ENCODE results near the gene SECISBP2. TPM values are rescaled to one million over a fixed set of nuclear protein-coding genes. Genes with fewer than 3 reads are reported as not detected.

SECISBP2 gene
- total RNA-seq, 1 donor from 2014 or later, result 118 TPM

DNA sequence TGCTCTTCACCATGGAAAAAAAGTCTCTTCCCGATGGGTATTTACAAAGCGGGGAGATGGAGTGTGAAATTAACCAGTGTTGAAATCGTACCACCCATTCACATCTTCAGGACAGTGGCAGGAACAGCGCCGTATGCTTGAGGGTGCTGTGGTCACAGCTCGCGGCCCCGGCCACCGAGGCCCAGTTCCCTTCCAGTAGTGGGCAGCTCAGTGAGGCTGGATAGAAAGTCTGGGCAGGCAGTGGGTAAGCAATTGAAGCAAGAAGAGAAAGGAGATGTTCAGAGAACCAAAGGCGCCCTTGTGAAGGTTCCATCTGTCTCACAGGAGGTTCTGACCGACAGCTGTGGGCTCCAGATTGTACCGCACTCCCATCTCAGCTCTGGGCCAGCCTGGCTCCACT is 59.1 kb downstream of the SECISBP2 start:
- Histone ChIP-seq H3K4me1 (peaks cover 3% of the 10 kb centered on the region), H3K9ac (no peak overlapping the region), H3K36me3 (no peaks in the 10 kb centered on the region), H3K27me3 (no peaks in the 10 kb centered on the region), H3F3A (ENCODE audit: low read depth) (no peaks in the 10 kb centered on the region), H3K27ac (no peak overlapping the region), H3K4me3 (no peak overlapping the region), H3K4me2 (no peak overlapping the region), H3K79me2 (ENCODE audit: low read depth) (no peaks in the 10 kb centered on the region), H3K9me3 (ENCODE audit: low read depth) (no peaks in the 10 kb centered on the region), H2AFZ (replicated peaks) (no peak overlapping the region), H4K20me1 (ENCODE audit: low read depth) (no peaks in the 10 kb centered on the region)
- Mint-ChIP-seq H3K36me3 (peaks cover 14% of the 10 kb centered on the region), H3K4me3 (no peak overlapping the region), H3K27me3 (ENCODE audit: insufficient read depth, low read depth) (peaks cover 3% of the 10 kb centered on the region), H3K9me3 (no peaks in the 10 kb centered on the region), H3K4me1 (peaks cover 16% of the 10 kb centered on the region), H3K27ac (no peak overlapping the region)
- DNase-seq (ENCODE audit: low spot score), result no peak
- TF ChIP-seq EZH2 (IDR thresholded peaks at IDR 0.05), result no peak

GRCh38 chr9:89378541-89378940 is 60.2 kb downstream of the SECISBP2 start:
- TF ChIP-seq EZH2phosphoT487 (IDR thresholded peaks at IDR 0.05) (no peak), CTCF (IDR thresholded peaks at IDR 0.05) (no peak), EZH2 (IDR thresholded peaks at IDR 0.05) (no peak)
- H3K27ac Mint-ChIP-seq, result no peak overlapping the region

GRCh38 chr9:89379031-89379430 is 60.7 kb downstream of the SECISBP2 start:
- Histone ChIP-seq H3F3A (ENCODE audit: low read depth) (no peaks in the 10 kb centered on the region), H3K27me3 (no peaks in the 10 kb centered on the region), H3K27ac (no peak overlapping the region), H3K4me1 (peaks cover 3% of the 10 kb centered on the region), H3K4me2 (no peak overlapping the region), H3K9me3 (ENCODE audit: low read depth) (no peaks in the 10 kb centered on the region), H3K9ac (no peak overlapping the region), H3K36me3 (no peaks in the 10 kb centered on the region), H3K79me2 (ENCODE audit: low read depth) (no peaks in the 10 kb centered on the region), H4K20me1 (ENCODE audit: low read depth) (no peaks in the 10 kb centered on the region), H3K4me3 (no peak overlapping the region), H2AFZ (replicated peaks) (no peak overlapping the region)
- H3K27me3 Mint-ChIP-seq (ENCODE audit: insufficient read depth, low read depth), result peaks cover 3% of the 10 kb centered on the region
- H3K4me1 Mint-ChIP-seq, result peaks cover 18% of the 10 kb centered on the region
- H3K4me3 Mint-ChIP-seq, result no peak overlapping the region
- no peak for TF ChIP-seq EZH2phosphoT487 (IDR thresholded peaks at IDR 0.05)
- TF ChIP-seq CTCF (IDR thresholded peaks at IDR 0.05), result no peak
- no peak for TF ChIP-seq EZH2 (IDR thresholded peaks at IDR 0.05)
- H3K9me3 Mint-ChIP-seq, result no peaks in the 10 kb centered on the region
- peaks cover 18% of the 10 kb centered on the region for H3K36me3 Mint-ChIP-seq
- H3K27ac Mint-ChIP-seq, result no peak overlapping the region
- DNase-seq (ENCODE audit: low spot score), result no peak

More at GRCh38 chr9:89378541-89378940, 60.2 kb downstream of the SECISBP2 start:
- Histone ChIP-seq H4K20me1 (ENCODE audit: low read depth) (no peaks in the 10 kb centered on the region), H3K4me2 (no peak overlapping the region), H3K36me3 (no peaks in the 10 kb centered on the region), H3K27ac (no peak overlapping the region), H3K9ac (no peak overlapping the region), H3K9me3 (ENCODE audit: low read depth) (no peaks in the 10 kb centered on the region), H3K79me2 (ENCODE audit: low read depth) (no peaks in the 10 kb centered on the region), H3K4me1 (peaks cover 3% of the 10 kb centered on the region), H3K27me3 (no peaks in the 10 kb centered on the region), H2AFZ (replicated peaks) (no peak overlapping the region), H3K4me3 (no peak overlapping the region), H3F3A (ENCODE audit: low read depth) (no peaks in the 10 kb centered on the region)
- Mint-ChIP-seq H3K4me1 (peaks cover 18% of the 10 kb centered on the region), H3K36me3 (peaks cover 16% of the 10 kb centered on the region), H3K9me3 (no peaks in the 10 kb centered on the region), H3K4me3 (no peak overlapping the region), H3K27me3 (ENCODE audit: insufficient read depth, low read depth) (peaks cover 3% of the 10 kb centered on the region)
- no peak for DNase-seq (ENCODE audit: low spot score)

- H3K36me3 Mint-ChIP-seq, result peaks cover 22% of the 10 kb centered on the region
- H3K9me3 ChIP-seq (ENCODE audit: low read depth), result no peaks in the 10 kb centered on the region
- no peak overlapping the region for H3K4me3 Mint-ChIP-seq
- no peak overlapping the region for H2AFZ ChIP-seq (replicated peaks)
- H3K27me3 Mint-ChIP-seq (ENCODE audit: insufficient read depth, low read depth), result peaks cover 3% of the 10 kb centered on the region
- no peaks in the 10 kb centered on the region for H4K20me1 ChIP-seq (ENCODE audit: low read depth)
- H3K79me2 ChIP-seq (ENCODE audit: low read depth), result no peaks in the 10 kb centered on the region
- H3K27me3 ChIP-seq, result no peaks in the 10 kb centered on the region
- no peak overlapping the region for H3K27ac ChIP-seq
- H3K9ac ChIP-seq, result no peak overlapping the region
- H3K27ac Mint-ChIP-seq, result no peak overlapping the region
- H3K4me1 Mint-ChIP-seq, result peaks cover 18% of the 10 kb centered on the region
- DNase-seq (ENCODE audit: low spot score), result no peak
- no peaks in the 10 kb centered on the region for H3K36me3 ChIP-seq
- H3F3A ChIP-seq (ENCODE audit: low read depth), result no peaks in the 10 kb centered on the region
- H3K9me3 Mint-ChIP-seq, result no peaks in the 10 kb centered on the region
- no peak overlapping the region for H3K4me2 ChIP-seq
- no peak overlapping the region for H3K4me3 ChIP-seq
- H3K4me1 ChIP-seq, result peaks cover 3% of the 10 kb centered on the region
- TF ChIP-seq EZH2 (IDR thresholded peaks at IDR 0.05) (no peak), CTCF (IDR thresholded peaks at IDR 0.05) (no peak), EZH2phosphoT487 (IDR thresholded peaks at IDR 0.05) (no peak)
These were observed 61.3 kb downstream of the SECISBP2 start for GRCh38 chr9:89379508-89380115.
